ENCODE data around the gene INTS1.

Gene INTS1

GRCh38 chr7:1436608-1437007 lies 67.6 kb downstream of the INTS1 start:
- no peak for TF ChIP-seq CTCF (IDR thresholded peaks at IDR 0.05; ENCODE audit: insufficient read depth, low read depth, low read length, missing control alignments)
- H3K4me3 ChIP-seq (ENCODE audit: low read length): no peak overlapping the region
- no peak for DNase-seq (ENCODE audit: low read depth)

- no peak overlapping the region for H3K4me3 ChIP-seq (ENCODE audit: low read length)
- DNase-seq (ENCODE audit: low read depth): no peak
- no peak for TF ChIP-seq CTCF (IDR thresholded peaks at IDR 0.05; ENCODE audit: insufficient read depth, low read depth, low read length, missing control alignments)
Measured at GRCh38 chr7:1434891-1435670, 69.1 kb downstream of the INTS1 start.

- no peak overlapping the region for H3K4me3 ChIP-seq (ENCODE audit: low read length)
- no peak for TF ChIP-seq CTCF (IDR thresholded peaks at IDR 0.05; ENCODE audit: insufficient read depth, low read depth, low read length, missing control alignments)
- DNase-seq (ENCODE audit: low read depth): no peak
Measured at GRCh38 chr7:1434165-1434718, 69.9 kb downstream of the INTS1 start.

GRCh38 chr7:1433128-1433920 lies 70.9 kb downstream of the INTS1 start:
- TF ChIP-seq CTCF (IDR thresholded peaks at IDR 0.05; ENCODE audit: insufficient read depth, low read depth, low read length, missing control alignments): no peak
- DNase-seq (ENCODE audit: low read depth): no peak

GRCh38 chr7:1432411-1433082 lies 71.6 kb downstream of the INTS1 start:
- no peak overlapping the region for H3K4me3 ChIP-seq (ENCODE audit: low read length)
- peak; percentile 53 for DNase-seq (ENCODE audit: low read depth)
- peak; percentile 92 for TF ChIP-seq CTCF (IDR thresholded peaks at IDR 0.05; ENCODE audit: insufficient read depth, low read depth, low read length, missing control alignments)

More at GRCh38 chr7:1433128-1433920, 70.9 kb downstream of the INTS1 start:
- H3K4me3 ChIP-seq (ENCODE audit: low read length): no peak overlapping the region

- H3K4me3 ChIP-seq (ENCODE audit: low read length): no peak overlapping the region
- TF ChIP-seq CTCF (IDR thresholded peaks at IDR 0.05; ENCODE audit: insufficient read depth, low read depth, low read length, missing control alignments): no peak
- peak; percentile 26 for DNase-seq (ENCODE audit: low read depth)
Measured at GRCh38 chr7:1431634-1432380, 72.4 kb downstream of the INTS1 start.

All from epithelial cell of esophagus (primary cell).